Embryonic facial prominence (tissue), 1 donor: ENCODE data around the gene CREB5.

Experiments used
- DNase-seq: peaks from one replicate; pipeline ENCODE4 v3.0.0-alpha.2; 2016; ENCODE audit errors: extremely low spot score

Gene CREB5

GRCh38 chr7:28744951-28745350 is 332.6 kb downstream of the CREB5 start:
- no peak for DNase-seq

- DNase-seq: no peak
Observed at GRCh38 chr7:28745351-28745750, 333.0 kb downstream of the CREB5 start.

- no peak for DNase-seq
Observed at GRCh38 chr7:28747404-28747803, 335.1 kb downstream of the CREB5 start.

- no peak for DNase-seq
Observed at GRCh38 chr7:28747854-28748253, 335.5 kb downstream of the CREB5 start.

GRCh38 chr7:28748346-28748745 is 336.0 kb downstream of the CREB5 start:
- DNase-seq: no peak

- no peak for DNase-seq
Observed at GRCh38 chr7:28748933-28749584, 336.7 kb downstream of the CREB5 start.

- no peak for DNase-seq
Observed at GRCh38 chr7:28749638-28750037, 337.3 kb downstream of the CREB5 start.

- DNase-seq: no peak
Observed at GRCh38 chr7:28750981-28751380, 338.7 kb downstream of the CREB5 start.

- DNase-seq: no peak
Observed at GRCh38 chr7:28753613-28754012, 341.3 kb downstream of the CREB5 start.

- no peak for DNase-seq
Observed at GRCh38 chr7:28754027-28754426, 341.7 kb downstream of the CREB5 start.

GRCh38 chr7:28754447-28754846 is 342.1 kb downstream of the CREB5 start:
- DNase-seq: no peak

GRCh38 chr7:28755255-28755654 is 342.9 kb downstream of the CREB5 start:
- no peak for DNase-seq

- DNase-seq: no peak
Observed at GRCh38 chr7:28758186-28758585, 345.9 kb downstream of the CREB5 start.

GRCh38 chr7:28759475-28759971 is 347.2 kb downstream of the CREB5 start:
- DNase-seq: no peak

GRCh38 chr7:28761505-28761904 is 349.2 kb downstream of the CREB5 start:
- DNase-seq: no peak

GRCh38 chr7:28762651-28763050 is 350.3 kb downstream of the CREB5 start:
- DNase-seq: no peak

GRCh38 chr7:28766359-28766758 is 354.0 kb downstream of the CREB5 start:
- no peak for DNase-seq

GRCh38 chr7:28767356-28767755 is 355.0 kb downstream of the CREB5 start:
- DNase-seq: no peak

GRCh38 chr7:28768577-28769147 is 356.3 kb downstream of the CREB5 start:
- DNase-seq: no peak

GRCh38 chr7:28771906-28772622 is 359.7 kb downstream of the CREB5 start:
- DNase-seq: no peak

GRCh38 chr7:28773423-28774145 is 361.3 kb downstream of the CREB5 start:
- no peak for DNase-seq

- no peak for DNase-seq
Observed at GRCh38 chr7:28774261-28774988, 362.1 kb downstream of the CREB5 start.
